Gastrocnemius medialis (tissue), 4 donors: Measurements from ENCODE around the gene TRPV3. TPM values are rescaled to one million over a fixed set of nuclear protein-coding genes. Genes with fewer than 3 reads are reported as not detected.

ENCODE experiments used
- ATAC-seq, 2 donors: fragments of 150-250 bp; one replicate each; pipeline ENCODE4 v1.9.1; 2016
- DNase-seq, 2 donors: peaks; one replicate each; pipeline ENCODE4 v3.0.0-alpha.2; 2019
- H3K27ac ChIP-seq, 4 donors: fragments of 200-600 bp; sonication (generic); 1 replicate in 1 of 4; 2 replicates in 3 of 4; pipeline ENCODE4 v1.5.1; 2016 to 2018; ENCODE audit warnings: mild to moderate bottlenecking in 2 of 4, moderate library complexity in 1 of 4
- H3K27me3 ChIP-seq, 3 donors: fragments of 200-600 bp; sonication (generic) in 2 of 3; 1 replicate in 1 of 3; 2 replicates in 2 of 3; pipeline versions ENCODE4 v1.5.1 to v1.6.0; 2016 to 2019; ENCODE audit warnings: mild to moderate bottlenecking in 1 of 3, moderate library complexity in 1 of 3
- H3K36me3 ChIP-seq, 2 donors: fragments of 200-600 bp; sonication (generic) in 1 of 2; one replicate each; pipeline ENCODE4 v1.5.1; 2017 to 2018
- H3K4me1 ChIP-seq, 2 donors: fragments of 200-600 bp; sonication (generic) in 1 of 2; one replicate each; pipeline ENCODE4 v1.5.1; 2016 to 2017; ENCODE audit warnings: mild to moderate bottlenecking in 2 of 2
- H3K4me3 ChIP-seq, 4 donors: fragments of 200-600 bp; sonication (generic) in 3 of 4; 1 replicate in 1 of 4; 2 replicates in 3 of 4; pipeline ENCODE4 v1.5.1; 2016 to 2019; ENCODE audit warnings: mild to moderate bottlenecking in 2 of 4
- H3K9me3 ChIP-seq, 3 donors: fragments of 200-600 bp; sonication (generic) in 2 of 3; 1 replicate in 1 of 3; 2 replicates in 2 of 3; pipeline ENCODE4 v1.5.1; 2016 to 2019
- CTCF ChIP-seq, 5 experiments: fragments of 450-650 bp in 3 of 5; fragments of 200-600 bp in 2 of 5; sonication (generic) in 2 of 5; IDR thresholded peaks in 4 of 5; conservative IDR thresholded peaks in 1 of 5; 1 replicate in 4 of 5; 2 replicates in 1 of 5; pipeline ENCODE4 v1.5.1; 2016 to 2019; ENCODE audit warnings: antibody characterized with exemption in 5 of 5, mild to moderate bottlenecking in 3 of 5, moderate library complexity in 3 of 5
- POLR2A ChIP-seq, 2 donors: fragments of 450-650 bp; IDR thresholded peaks; one replicate each; pipeline ENCODE4 v1.6.1; 2017; ENCODE audit warnings: antibody characterized with exemption in 2 of 2, mild to moderate bottlenecking in 2 of 2, moderate library complexity in 2 of 2
- in situ Hi-C, 4 donors: fragments of 200-750 bp; cut with MboI; loops; one replicate each; pipeline versions ENCODE4 v1.15.0 to v1.8.0; 2017; ENCODE audit warnings: low sequenced_read_pairs in 4 of 4
- intact Hi-C: fragments of 100-400 bp; cut with DNase I; formaldehyde crosslinking; loops from one replicate; pipeline ENCODE4 v1.15.1; 2023; ENCODE audit warnings: low total_unique reads
- total RNA-seq, 4 donors: library from RNA; depleted of rRNA; stranded (reverse); fragments of >200 nt; gene quantifications; one replicate each; pipeline versions ENCODE4 v1.1.0 to v1.2.3, GENCODE V29; 2016

Gene TRPV3
- total RNA-seq, 4 donors from 2014 or later = 1.3 to 3.8 (median 1.6) TPM

DNA sequence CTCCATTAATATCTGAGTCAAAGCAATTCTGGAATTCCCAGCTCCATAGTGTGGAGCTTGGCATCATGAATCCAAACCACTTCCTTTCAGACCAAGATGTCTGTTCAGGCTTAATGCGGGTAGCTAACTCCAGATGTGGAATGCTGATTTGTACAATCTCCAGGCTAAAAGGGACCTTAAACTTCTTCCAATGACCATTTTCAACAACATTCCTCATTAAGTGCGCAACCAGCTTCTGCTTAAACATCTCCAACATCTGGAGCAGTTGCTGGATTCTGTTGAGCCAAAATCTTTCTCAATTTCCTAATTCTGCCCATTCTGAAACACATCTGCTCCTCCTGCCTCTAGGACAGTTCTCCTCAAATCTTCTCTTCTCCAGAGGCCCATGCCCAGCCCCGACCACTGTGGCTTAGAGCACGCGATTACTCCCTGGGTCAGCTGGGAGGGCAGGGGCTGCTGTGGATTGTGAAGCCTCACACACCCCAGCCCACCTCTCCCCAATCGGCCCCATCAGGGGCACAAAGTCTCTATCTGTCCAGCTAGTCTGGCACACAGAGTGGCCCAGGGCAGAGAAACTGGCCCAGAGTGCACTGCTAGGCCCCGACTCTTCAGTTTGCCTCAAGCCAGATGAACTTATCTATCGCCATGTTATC, 45.6 kb downstream of the TRPV3 start:
- in situ Hi-C loops (no loop called here), intact Hi-C loops (loop anchor here (2.0 to 10.0 kb wide), 2 partner anchors 45 to 123 kb away; partner anchors contain the start of genes CTNS, SHPK and TRPV3)
- Histone ChIP-seq H3K4me3 (peak overlapping the region; percentile 29 to 54 (median 36)), H3K27me3 (no peaks in the 10 kb centered on the region), H3K27ac (peak overlapping the region; percentile 83 to 92 (median 88)), H3K36me3 (no peaks in the 10 kb centered on the region), H3K4me1 (peaks cover 24 to 37% of the 10 kb centered on the region in 2 donors), H3K9me3 (no peaks in the 10 kb centered on the region)
- TF ChIP-seq POLR2A (IDR thresholded peaks at IDR 0.05) (no peak), CTCF (IDR thresholded peaks at IDR 0.05 in 4 of 5, conservative IDR thresholded peaks at IDR 0.05 in 1 of 5) (no peak)
- DNase-seq (no peak), ATAC-seq (peak; percentile 7 to 21)

DNA sequence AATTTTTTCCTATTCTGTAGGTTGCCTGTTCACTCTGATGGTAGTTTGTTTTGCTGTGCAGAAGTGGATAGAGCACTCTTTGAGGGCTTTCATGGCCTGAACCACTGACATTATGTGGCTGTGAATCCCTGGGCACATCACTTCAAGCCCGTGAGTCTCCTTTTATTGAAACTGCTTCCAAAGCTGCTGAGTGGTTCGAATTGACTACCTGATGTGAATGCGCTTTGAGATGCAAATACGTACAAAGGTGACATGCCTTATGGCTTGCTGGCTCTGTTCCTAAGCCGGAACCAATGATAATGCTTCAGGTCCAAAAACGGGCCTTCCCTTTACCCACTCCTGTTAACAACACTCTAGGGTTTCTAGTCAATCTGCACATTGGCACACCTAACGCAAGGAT, 47.5 kb downstream of the TRPV3 start:
- Histone ChIP-seq H3K27me3 (no peaks in the 10 kb centered on the region), H3K27ac (no peak overlapping the region), H3K4me3 (no peak overlapping the region), H3K9me3 (no peaks in the 10 kb centered on the region), H3K4me1 (peaks cover 24 to 37% of the 10 kb centered on the region in 2 donors), H3K36me3 (no peaks in the 10 kb centered on the region)
- in situ Hi-C loops = no loop called here
- TF ChIP-seq CTCF (IDR thresholded peaks at IDR 0.05 in 4 of 5, conservative IDR thresholded peaks at IDR 0.05 in 1 of 5) = no peak
- TF ChIP-seq POLR2A (IDR thresholded peaks at IDR 0.05) = no peak
- ATAC-seq = no peak
- intact Hi-C loops = loop anchor here (10.0 kb wide), 1 partner anchor 125 kb away; the partner anchor contains the start of genes CTNS and SHPK
- DNase-seq = no peak

- H3K27ac ChIP-seq = no peak overlapping the region
- ATAC-seq (no peak), DNase-seq (no peak)
- peaks cover 14 to 22% of the 10 kb centered on the region in 2 donors for H3K4me1 ChIP-seq
- intact Hi-C loops = no loop called here
- no peaks in the 10 kb centered on the region for H3K9me3 ChIP-seq
- in situ Hi-C loops = no loop called here
- TF ChIP-seq CTCF (IDR thresholded peaks at IDR 0.05 in 4 of 5, conservative IDR thresholded peaks at IDR 0.05 in 1 of 5) (no peak), POLR2A (IDR thresholded peaks at IDR 0.05) (no peak)
- H3K36me3 ChIP-seq = no peaks in the 10 kb centered on the region
- H3K27me3 ChIP-seq = no peaks in the 10 kb centered on the region
- no peak overlapping the region for H3K4me3 ChIP-seq
These were observed 49.7 kb downstream of the TRPV3 start for GRCh38 chr17:3507869-3508268.

GRCh38 chr17:3507071-3507470, 50.5 kb downstream of the TRPV3 start:
- peaks cover 9 to 14% of the 10 kb centered on the region in 2 donors for H3K4me1 ChIP-seq
- no peak for DNase-seq
- intact Hi-C loops = no loop called here

More at GRCh38 chr17:3507071-3507470, 50.5 kb downstream of the TRPV3 start:
- TF ChIP-seq POLR2A (IDR thresholded peaks at IDR 0.05) (no peak), CTCF (IDR thresholded peaks at IDR 0.05 in 4 of 5, conservative IDR thresholded peaks at IDR 0.05 in 1 of 5) (no peak)
- in situ Hi-C loops = no loop called here
- no peak overlapping the region for H3K4me3 ChIP-seq
- no peaks in the 10 kb centered on the region for H3K36me3 ChIP-seq
- ATAC-seq = no peak
- no peaks in the 10 kb centered on the region for H3K9me3 ChIP-seq
- no peak overlapping the region for H3K27ac ChIP-seq
- H3K27me3 ChIP-seq = no peaks in the 10 kb centered on the region
